GM23338 (cell line): Measurements from ENCODE around the gene ZBTB45. TPM values are rescaled to one million over a fixed set of nuclear protein-coding genes. Genes with fewer than 3 reads are reported as not detected.

ENCODE experiments used
- ATAC-seq: fragments of 200-7000 bp; cut with Tn5 transposase; 3 replicates; pipeline ENCODE4 v1.9.1; 2020
- DNase-seq: peaks from one replicate; pipeline ENCODE4 v3.0.0-alpha.2; 2015; ENCODE audit warnings: low spot score
- H2AFZ ChIP-seq: fragments of 200-600 bp; sonication (generic); 2 replicates; pipeline ENCODE4 v1.8.0; 2016; ENCODE audit warnings: antibody characterized with exemption, mild to moderate bottlenecking, moderate library complexity
- H3F3A ChIP-seq: fragments of 200-600 bp; sonication (generic); replicated peaks from 2 replicates; pipeline ENCODE4 v1.8.0; 2017; ENCODE audit warnings: antibody characterized with exemption, mixed run types, low read depth
- H3K27ac ChIP-seq: fragments of 200-600 bp; sonication (generic); 2 replicates; pipeline ENCODE4 v1.6.1; 2016; ENCODE audit warnings: low read depth
- H3K27me3 ChIP-seq: fragments of 200-600 bp; sonication (generic); 2 replicates; pipeline ENCODE4 v1.8.0; 2016; ENCODE audit warnings: mild to moderate bottlenecking, mixed run types, moderate library complexity; ENCODE audit not compliant: insufficient read depth
- H3K36me3 ChIP-seq: fragments of 200-600 bp; sonication (generic); 2 replicates; pipeline ENCODE4 v1.8.0; 2016; ENCODE audit warnings: mild to moderate bottlenecking; ENCODE audit not compliant: insufficient read depth
- H3K4me1 ChIP-seq: fragments of 200-600 bp; sonication (generic); 2 replicates; pipeline ENCODE4 v1.8.0; 2016; ENCODE audit warnings: mild to moderate bottlenecking, moderate library complexity; ENCODE audit not compliant: insufficient read depth
- H3K4me2 ChIP-seq: fragments of 200-600 bp; sonication (generic); 2 replicates; pipeline ENCODE4 v1.7.1; 2017; ENCODE audit warnings: mixed run types
- H3K4me3 ChIP-seq: fragments of 200-600 bp; sonication (generic); 2 replicates; pipeline ENCODE4 v1.6.1; 2016; ENCODE audit warnings: mixed run types
- H3K79me2 ChIP-seq: fragments of 200-600 bp; sonication (generic); replicated peaks from 2 replicates; pipeline ENCODE4 v1.8.0; 2017; ENCODE audit warnings: mild to moderate bottlenecking; ENCODE audit not compliant: insufficient read depth
- H3K9me2 ChIP-seq: fragments of 200-600 bp; sonication (generic); 2 replicates; pipeline ENCODE4 v1.8.0; 2017; ENCODE audit not compliant: insufficient read depth
- H4K20me1 ChIP-seq: fragments of 200-600 bp; sonication (generic); replicated peaks from 2 replicates; pipeline ENCODE4 v1.8.0; 2017; ENCODE audit warnings: mild to moderate bottlenecking; ENCODE audit not compliant: insufficient read depth
- H3K27ac Mint-ChIP-seq: 2 replicates; pipeline ENCODE4 v1.8.0; 2020; ENCODE audit warnings: inconsistent platforms, mild to moderate bottlenecking, moderate library complexity, mixed read lengths
- H3K27me3 Mint-ChIP-seq: 3 replicates; pipeline ENCODE4 v1.8.0; 2022; ENCODE audit warnings: low read depth, mild to moderate bottlenecking, moderate library complexity, mixed read lengths, inconsistent platforms; ENCODE audit not compliant: insufficient read depth, poor library complexity
- H3K36me3 Mint-ChIP-seq: 3 replicates; pipeline ENCODE4 v1.8.0; 2021; ENCODE audit warnings: low read depth, mild to moderate bottlenecking, inconsistent platforms, moderate library complexity, mixed read lengths
- H3K4me1 Mint-ChIP-seq: 3 replicates; pipeline ENCODE4 v1.8.0; 2020; ENCODE audit warnings: mild to moderate bottlenecking, inconsistent platforms, mixed read lengths
- H3K4me3 Mint-ChIP-seq: 3 replicates; pipeline ENCODE4 v1.8.0; 2021; ENCODE audit warnings: moderate library complexity, mild to moderate bottlenecking, inconsistent platforms, mixed read lengths
- H3K9me3 Mint-ChIP-seq: 3 replicates; pipeline ENCODE4 v1.8.0; 2020; ENCODE audit warnings: moderate library complexity, mild to moderate bottlenecking, inconsistent platforms, mixed read lengths
- CREB1 ChIP-seq: fragments of 250-450 bp; sonication (Bioruptor Pico); IDR thresholded peaks from 2 replicates; pipeline ENCODE4 v1.5.0; 2020; ENCODE audit warnings: low read depth, mild to moderate bottlenecking, moderate library complexity
- CTCF ChIP-seq, 2 experiments: fragments of 200-600 bp in 1 of 2; sonication (generic) in 1 of 2; conservative IDR thresholded peaks; 2 replicates each; pipeline versions ENCODE4 v1.5.1 to v1.6.1; 2016 to 2017; ENCODE audit warnings: antibody characterized with exemption in 2 of 2, low read depth in 2 of 2, mild to moderate bottlenecking in 2 of 2, moderate library complexity in 1 of 2
- ETS1 ChIP-seq: IDR thresholded peaks from 2 replicates; pipeline ENCODE4 v1.6.1; 2016; ENCODE audit warnings: antibody characterized with exemption
- EZH2phosphoT487 ChIP-seq: fragments of 200-600 bp; sonication (generic); IDR thresholded peaks from one replicate; pipeline ENCODE4 v1.8.1; 2018; ENCODE audit warnings: antibody characterized with exemption; ENCODE audit not compliant: unreplicated experiment
- NANOG ChIP-seq: IDR thresholded peaks from 2 replicates; pipeline ENCODE4 v1.6.1; 2016; ENCODE audit warnings: antibody characterized with exemption, borderline replicate concordance
- POLR2AphosphoS5 ChIP-seq: IDR thresholded peaks from 2 replicates; pipeline ENCODE4 v1.6.1; 2016; ENCODE audit warnings: antibody characterized with exemption, low read depth
- STAT1 ChIP-seq: IDR thresholded peaks from one replicate; pipeline ENCODE4 v1.6.1; 2016; ENCODE audit warnings: antibody characterized with exemption; ENCODE audit not compliant: unreplicated experiment
- ZNF114 ChIP-seq: fragments of 250-450 bp; sonication (Bioruptor Pico); IDR thresholded peaks from 2 replicates; pipeline ENCODE4 v1.5.0; 2020; ENCODE audit warnings: mild to moderate bottlenecking, moderate library complexity
- ZNF462 ChIP-seq: fragments of 250-450 bp; sonication (Bioruptor Pico); IDR thresholded peaks from 2 replicates; pipeline ENCODE4 v1.5.0; 2020; ENCODE audit warnings: mild to moderate bottlenecking, moderate library complexity
- polyA plus RNA-seq: library from polyadenylated mRNA; unstranded; fragments of >200 nt; fragmentation: Nextera tagmentation; extraction: Ambion mirVana; gene quantifications from 2 replicates; pipeline ENCODE4 v1.2.1, GENCODE V29; 2016
- total RNA-seq: library from RNA; depleted of rRNA; stranded (reverse); fragments of >200 nt; shearing (Covaris generic); gene quantifications from 2 replicates; pipeline ENCODE4 v1.2.3, GENCODE V29; 2014

Gene ZBTB45
- total and polyA plus RNA-seq, 2 experiments from 2014 or later: 9.5 to 10.4 TPM

GRCh38 chr19:58519087-58519354 lies 589 bp downstream of the ZBTB45 start:
- H3K27me3 ChIP-seq: no peaks in the 10 kb centered on the region
- H3K27ac ChIP-seq: peak overlapping the region; percentile 97
- peaks cover 31% of the 10 kb centered on the region for H3F3A ChIP-seq
- Mint-ChIP-seq H3K27me3 (peaks cover 39% of the 10 kb centered on the region), H3K4me1 (peaks cover 49% of the 10 kb centered on the region), H3K9me3 (no peaks in the 10 kb centered on the region; the same call in 2 of the 3 replicates), H3K27ac (peak overlapping the region; percentile 98), H3K4me3 (peak overlapping the region; percentile 86), H3K36me3 (peaks cover 20% of the 10 kb centered on the region)
- no peaks in the 10 kb centered on the region for H3K36me3 ChIP-seq
- peak; percentile 49 for ATAC-seq
- TF ChIP-seq CTCF (conservative IDR thresholded peaks at IDR 0.05; ENCODE audit: low read depth in 2 of 2) (peak; percentile 56 to 78), ETS1 (no peak), POLR2AphosphoS5 (peak; percentile 27; the same call in 1 of the 2 replicates), NANOG (no peak), ZNF114 (CRISPR knock-in tag) (no peak), CREB1 (CRISPR knock-in tag) (no peak), EZH2phosphoT487 (no peak), STAT1 (no peak)
- H3K4me1 ChIP-seq: peaks cover 36% of the 10 kb centered on the region
- peak overlapping the region; percentile 85 for H3K4me2 ChIP-seq
- peaks cover 11% of the 10 kb centered on the region; the same call in 1 of the 2 replicates for H3K79me2 ChIP-seq
- DNase-seq: peak; percentile 92
- H4K20me1 ChIP-seq: no peaks in the 10 kb centered on the region
- H2AFZ ChIP-seq: peak overlapping the region; percentile 88; the same call in 1 of the 2 replicates
- no peaks in the 10 kb centered on the region for H3K9me2 ChIP-seq
- peak overlapping the region; percentile 94 for H3K4me3 ChIP-seq

- peaks cover 36% of the 10 kb centered on the region for H3K4me1 ChIP-seq
- peak overlapping the region; percentile 85 for H3K4me2 ChIP-seq
- H3K9me2 ChIP-seq: no peaks in the 10 kb centered on the region
- peaks cover 39% of the 10 kb centered on the region for H3K27me3 Mint-ChIP-seq
- no peak for ATAC-seq
- H3K4me3 ChIP-seq: peak overlapping the region; percentile 94
- peak overlapping the region; percentile 97 for H3K27ac ChIP-seq
- no peaks in the 10 kb centered on the region for H4K20me1 ChIP-seq
- H3K4me1 Mint-ChIP-seq: peaks cover 49% of the 10 kb centered on the region
- peak overlapping the region; percentile 88; the same call in 1 of the 2 replicates for H2AFZ ChIP-seq
- no peaks in the 10 kb centered on the region for H3K36me3 ChIP-seq
- peaks cover 20% of the 10 kb centered on the region for H3K36me3 Mint-ChIP-seq
- no peaks in the 10 kb centered on the region for H3K27me3 ChIP-seq
- DNase-seq: no peak
- peak overlapping the region; percentile 98 for H3K27ac Mint-ChIP-seq
- H3F3A ChIP-seq: peaks cover 31% of the 10 kb centered on the region
- H3K4me3 Mint-ChIP-seq: peak overlapping the region; percentile 86
- H3K9me3 Mint-ChIP-seq: no peaks in the 10 kb centered on the region; the same call in 2 of the 3 replicates
- H3K79me2 ChIP-seq: peaks cover 11% of the 10 kb centered on the region; the same call in 1 of the 2 replicates
- no peak for TF ChIP-seq STAT1
- no peak for TF ChIP-seq ZNF462 (CRISPR knock-in tag)
- TF ChIP-seq POLR2AphosphoS5: no peak
- TF ChIP-seq NANOG: no peak
Measured at GRCh38 chr19:58518256-58519086, 1.1 kb downstream of the ZBTB45 start.
